HPDE6-E6E7 (cell line): ENCODE measurements around the gene SUB1.
"Not testable (repeated sequence)": the region's sequence is repeated elsewhere in the genome, so short reads cannot be mapped to it uniquely, and the experiment has no call there.

Experiments
- DNase-seq: peaks from one replicate; pipeline ENCODE4 v3.0.0; 2011; ENCODE audit warnings: missing footprints; ENCODE audit errors: extremely low spot score

SUB1 gene

DNA sequence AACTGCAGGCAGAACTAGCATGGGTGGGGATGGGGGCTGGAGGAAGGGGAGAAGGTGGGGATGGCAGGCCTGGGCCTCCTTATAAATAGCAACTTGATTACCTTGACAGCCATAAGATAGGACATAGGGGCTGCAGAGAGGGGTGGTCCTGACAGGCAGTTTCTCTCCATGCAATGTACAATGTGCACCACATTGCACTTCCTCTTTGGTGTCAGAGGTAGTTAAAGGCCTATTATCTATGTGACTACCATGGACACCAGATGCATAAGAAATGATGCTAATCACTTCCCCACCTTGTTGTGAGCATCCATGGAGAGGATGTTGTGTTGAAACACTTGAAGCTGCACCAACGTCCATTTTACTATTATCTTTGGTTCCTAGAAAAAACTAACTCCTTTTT, 20.2 kb upstream of the SUB1 start:
- no peak for DNase-seq

DNA sequence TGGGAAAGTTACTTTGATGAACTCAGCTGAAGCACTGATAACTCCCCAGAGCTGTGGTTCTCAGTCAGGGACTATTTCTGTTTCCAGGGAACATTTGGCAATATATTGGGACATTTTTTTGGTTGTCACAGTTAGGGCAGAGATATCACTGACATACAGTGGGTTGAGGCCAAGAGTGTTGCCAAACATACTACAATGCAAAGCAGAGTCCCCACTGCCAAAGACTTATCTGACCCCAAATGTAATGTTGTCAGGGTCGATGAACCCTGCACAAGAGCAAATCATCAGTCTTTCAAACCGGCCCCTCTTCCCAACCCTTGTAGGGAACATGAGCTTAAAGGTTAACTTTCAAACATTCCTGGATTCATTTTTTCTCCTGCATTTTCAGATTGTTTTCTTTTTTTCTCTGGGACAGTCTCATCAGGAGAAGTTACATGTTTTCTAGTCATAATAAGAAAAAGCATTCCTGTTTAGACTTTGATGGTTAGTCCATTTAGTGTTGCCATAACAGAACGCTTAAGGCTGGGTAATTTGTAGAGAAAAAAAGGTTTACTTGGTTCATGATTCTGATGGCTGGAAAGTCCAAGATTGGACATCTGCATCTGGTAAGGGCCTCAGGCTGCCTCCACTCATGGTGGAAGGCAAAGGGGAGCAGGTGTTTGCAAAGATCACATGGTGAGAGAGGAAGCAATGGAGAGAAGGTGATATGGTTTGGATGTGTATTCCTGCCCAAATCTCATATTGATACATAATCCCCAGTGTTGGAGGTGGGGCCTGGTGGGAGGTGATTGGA, 18.8 kb upstream of the SUB1 start:
- no peak for DNase-seq

GRCh38 chr5:32571128-32571527, 14.2 kb upstream of the SUB1 start:
- DNase-seq = no peak

DNA sequence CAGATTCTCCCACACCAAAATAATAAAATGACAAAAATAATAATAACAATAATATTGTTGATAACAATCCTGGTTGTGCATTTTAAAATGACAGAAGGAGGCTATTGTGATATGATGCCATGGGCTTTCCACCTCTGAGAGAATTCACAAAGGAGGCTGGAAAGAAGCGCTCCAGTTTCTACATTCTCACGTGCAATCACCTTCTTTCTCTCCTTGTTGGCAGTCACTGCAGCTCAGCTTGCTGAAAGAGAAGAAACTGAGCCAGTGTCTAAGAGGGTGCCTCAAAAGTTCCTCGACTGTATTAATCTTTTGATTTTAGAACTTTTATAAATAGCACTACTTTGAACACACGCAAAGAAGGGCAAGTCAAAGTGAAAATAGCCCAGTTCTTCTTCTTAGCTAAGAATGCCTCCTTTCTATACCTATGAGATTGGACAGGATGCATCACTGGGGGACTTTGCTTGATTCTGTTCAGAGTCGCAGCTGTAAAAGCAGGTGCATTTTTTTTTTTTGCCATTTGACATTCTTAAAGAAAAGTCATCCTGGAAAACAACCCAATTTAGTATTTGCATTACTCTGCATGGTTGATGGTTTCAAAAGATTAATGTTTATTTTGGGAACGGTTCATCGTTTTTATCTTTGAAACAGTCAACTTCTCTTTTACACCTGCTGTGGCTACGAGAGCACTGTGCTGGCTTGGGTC, 12.4 kb upstream of the SUB1 start:
- DNase-seq = no peak

DNA sequence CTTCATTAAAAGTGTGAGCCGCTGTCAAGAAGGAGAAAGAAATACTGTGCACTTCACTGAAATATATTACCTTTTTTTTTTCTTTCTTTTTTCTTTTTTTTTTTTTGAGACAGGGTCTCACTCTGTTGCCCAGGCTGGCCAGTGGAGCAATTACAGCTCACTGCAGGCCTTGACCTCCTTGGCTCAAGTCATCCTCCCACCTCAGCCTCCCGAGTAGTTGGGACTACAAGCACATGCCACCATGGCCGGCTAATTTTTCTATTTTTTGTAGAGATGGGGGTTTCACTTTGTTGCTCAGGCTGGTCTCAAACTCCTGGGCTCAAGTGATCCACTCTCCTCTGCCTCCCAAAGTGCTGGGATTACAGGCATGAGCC, 11.9 kb upstream of the SUB1 start:
- DNase-seq = not testable (repeated sequence)

DNA sequence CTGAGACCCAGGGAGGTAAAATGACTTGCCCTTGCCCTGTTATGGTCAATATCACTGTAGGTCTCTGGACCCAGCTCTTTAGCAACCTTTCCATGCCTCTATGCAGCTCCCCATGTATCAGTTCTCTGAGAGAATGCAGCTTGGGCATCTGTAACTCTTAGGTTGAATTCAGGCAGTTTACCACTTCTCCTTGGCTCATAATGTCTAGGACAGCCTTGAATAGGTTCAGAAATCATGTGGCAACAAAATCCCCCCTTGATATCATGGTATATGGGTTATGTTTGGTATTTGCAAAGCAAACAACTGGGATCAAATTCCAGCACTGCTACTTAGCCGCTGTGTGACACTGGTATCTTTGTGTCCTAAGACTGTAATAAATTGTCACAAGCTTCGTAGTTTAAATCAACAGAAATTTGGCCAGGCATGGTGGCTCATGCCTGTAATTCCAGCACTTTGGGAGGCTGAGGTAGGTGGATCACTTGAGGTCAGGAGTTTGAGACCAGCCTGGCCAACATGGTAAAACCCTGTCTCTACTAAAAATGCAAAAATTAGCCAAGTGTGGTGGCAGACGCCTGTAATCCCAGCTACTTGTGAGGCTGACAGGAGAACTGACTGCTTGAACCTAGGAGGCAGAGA, 10.7 kb upstream of the SUB1 start:
- no peak for DNase-seq

GRCh38 chr5:32578363-32578762, 7.0 kb upstream of the SUB1 start:
- no peak for DNase-seq

DNA sequence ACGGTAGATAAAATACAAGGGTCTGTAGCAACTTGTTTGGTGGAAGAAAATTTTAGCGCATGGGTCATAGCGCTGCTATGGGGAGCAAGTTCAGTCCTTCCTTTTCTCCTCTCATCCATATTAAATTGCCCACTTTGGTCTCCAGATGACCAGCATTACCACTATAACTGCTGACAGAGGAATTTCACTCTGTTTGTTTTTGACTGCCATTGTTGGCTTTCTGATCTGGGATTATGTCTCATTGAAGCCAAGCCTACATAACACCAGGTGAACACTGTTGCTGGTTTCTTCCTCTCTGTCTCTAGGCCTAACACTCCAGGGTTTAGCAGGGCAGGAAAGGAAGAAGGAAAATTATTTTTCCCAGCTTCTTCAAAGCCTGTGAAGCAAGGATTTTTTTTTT, 6.6 kb upstream of the SUB1 start:
- DNase-seq = no peak

GRCh38 chr5:32581010-32581785, 4.2 kb upstream of the SUB1 start:
- DNase-seq = no peak

DNA sequence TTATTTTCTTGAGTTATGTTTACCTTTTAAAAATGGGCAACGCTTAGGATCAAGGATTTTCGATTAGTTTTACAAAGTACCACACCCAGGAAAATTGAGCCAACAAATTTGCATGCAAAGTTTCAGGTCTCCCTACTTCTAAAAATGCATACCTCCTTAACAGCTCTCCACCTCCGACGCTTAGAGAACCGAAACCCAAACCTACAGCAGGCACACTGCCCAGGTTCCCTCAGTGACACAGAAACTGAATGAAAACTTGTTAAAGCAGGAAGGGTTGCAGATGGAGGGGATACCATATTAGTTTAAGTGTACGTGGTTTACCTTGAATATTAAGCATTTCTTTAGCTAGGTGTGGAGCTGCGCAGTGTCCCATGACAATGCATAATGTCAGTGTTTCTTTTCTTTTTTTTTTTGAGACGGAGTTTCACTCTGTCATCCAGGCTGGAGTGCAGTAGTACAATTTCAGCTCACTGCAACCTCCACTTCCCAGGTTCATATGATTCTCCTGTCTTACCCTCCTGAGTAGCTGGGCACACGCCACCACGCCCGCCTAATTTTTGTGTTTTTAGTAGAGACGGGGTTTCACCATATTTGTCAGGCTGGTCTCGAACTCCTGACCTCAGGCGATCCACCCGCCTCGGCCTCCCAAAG, 1.6 kb upstream of the SUB1 start:
- no peak for DNase-seq

- no peak for DNase-seq
Measured at GRCh38 chr5:32584646-32585045, 711 bp upstream of the SUB1 start.

- DNase-seq = no peak
Measured at GRCh38 chr5:32585122-32585445, 273 bp upstream of the SUB1 start.

DNA sequence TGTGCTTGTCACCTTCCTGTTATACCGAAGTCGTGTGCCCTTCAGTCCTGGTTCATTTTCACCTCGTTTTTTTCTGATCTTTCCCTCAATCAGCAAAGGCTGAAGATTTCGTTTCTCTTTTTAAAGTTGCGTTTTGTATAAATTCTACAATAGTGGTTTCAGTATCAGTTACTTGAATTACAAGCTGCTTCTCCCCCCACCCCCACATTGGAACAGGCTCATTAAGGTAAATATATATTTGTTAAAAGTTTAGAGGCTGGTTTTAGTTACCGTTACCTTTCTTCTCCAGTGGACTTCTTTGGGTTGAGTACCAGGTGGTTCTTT, 881 bp downstream of the SUB1 start:
- DNase-seq = no peak

GRCh38 chr5:32587067-32587551, 1.8 kb downstream of the SUB1 start:
- DNase-seq = no peak

DNA sequence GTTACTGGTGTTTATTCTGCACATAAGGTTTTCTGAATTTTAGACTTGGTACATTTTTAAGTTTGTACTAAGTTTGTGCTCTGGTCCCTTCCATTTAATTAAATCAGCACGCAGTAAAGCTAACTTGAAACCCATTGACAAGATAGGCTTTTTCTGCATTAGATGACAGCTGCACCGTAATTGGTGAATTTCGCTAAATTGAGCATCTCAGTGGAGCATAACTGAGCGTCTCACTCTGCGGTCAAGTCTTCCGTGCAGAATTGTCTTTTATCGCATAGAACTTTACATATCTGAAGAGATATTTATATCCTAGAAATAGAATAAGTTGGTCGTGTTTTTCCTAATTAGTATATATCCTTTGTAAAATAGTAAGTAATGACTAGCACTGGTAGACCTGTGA, 4.1 kb downstream of the SUB1 start:
- no peak for DNase-seq

DNA sequence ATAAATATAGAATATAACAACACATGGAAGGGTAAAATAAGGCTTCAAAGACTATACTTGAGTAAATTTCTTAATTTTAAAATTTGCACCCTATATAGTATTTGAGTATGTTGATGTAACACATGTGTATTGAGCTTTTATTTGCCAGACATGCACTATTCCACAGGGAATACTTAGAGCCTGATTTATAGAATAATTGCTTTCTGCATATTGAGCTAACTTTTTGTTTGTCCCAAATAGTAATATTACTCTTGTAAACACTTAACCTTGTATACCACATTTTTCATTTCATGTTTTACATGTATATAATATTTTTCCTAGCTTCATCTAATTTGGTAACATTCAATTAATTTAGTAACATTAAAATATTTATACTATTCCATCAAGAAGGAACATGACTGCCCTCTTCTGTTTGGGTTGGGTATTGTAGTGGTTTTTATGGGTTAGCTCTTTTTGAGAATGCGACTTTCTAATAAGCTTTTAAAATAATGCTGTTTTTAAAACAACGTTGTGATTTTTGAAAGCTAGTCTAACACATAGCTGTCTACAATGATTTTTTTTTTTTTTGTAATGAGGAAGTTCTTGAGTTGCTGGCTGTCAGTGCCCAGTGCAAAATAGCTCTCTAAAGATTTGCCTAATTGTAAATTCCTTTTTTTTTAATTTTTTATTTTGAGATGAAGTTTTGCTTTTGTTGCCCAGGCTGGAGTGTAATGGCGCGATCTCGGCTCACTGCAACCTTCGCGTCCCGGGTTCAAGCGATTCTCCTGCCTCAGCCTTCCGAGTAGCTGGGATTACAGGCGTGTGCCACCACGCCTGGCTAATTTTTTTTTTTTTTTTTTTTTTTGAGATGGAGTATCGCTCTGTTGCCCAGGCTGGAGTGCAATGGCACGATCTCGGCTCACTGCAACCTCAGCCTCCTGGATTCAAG, 4.8 kb downstream of the SUB1 start:
- DNase-seq = no peak

DNA sequence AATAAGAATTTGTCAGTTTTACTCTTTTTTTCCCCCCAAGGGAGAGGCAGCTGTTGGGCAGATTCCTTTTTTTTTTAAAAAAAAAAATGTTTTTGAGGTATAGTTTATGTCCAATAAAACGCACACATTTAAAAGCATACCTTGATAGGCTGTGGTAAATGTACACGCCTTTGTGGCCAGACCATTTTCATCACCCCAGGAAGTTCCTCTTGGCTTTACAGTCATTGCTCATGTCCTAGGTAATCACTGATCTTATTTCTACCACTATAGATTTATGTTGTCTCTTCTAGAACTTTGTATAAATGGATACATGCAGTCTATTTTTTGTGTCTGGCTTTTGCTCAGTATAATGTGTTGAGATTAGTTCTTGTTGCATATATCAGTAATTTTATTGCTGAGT, 9.8 kb downstream of the SUB1 start:
- no peak for DNase-seq

DNA sequence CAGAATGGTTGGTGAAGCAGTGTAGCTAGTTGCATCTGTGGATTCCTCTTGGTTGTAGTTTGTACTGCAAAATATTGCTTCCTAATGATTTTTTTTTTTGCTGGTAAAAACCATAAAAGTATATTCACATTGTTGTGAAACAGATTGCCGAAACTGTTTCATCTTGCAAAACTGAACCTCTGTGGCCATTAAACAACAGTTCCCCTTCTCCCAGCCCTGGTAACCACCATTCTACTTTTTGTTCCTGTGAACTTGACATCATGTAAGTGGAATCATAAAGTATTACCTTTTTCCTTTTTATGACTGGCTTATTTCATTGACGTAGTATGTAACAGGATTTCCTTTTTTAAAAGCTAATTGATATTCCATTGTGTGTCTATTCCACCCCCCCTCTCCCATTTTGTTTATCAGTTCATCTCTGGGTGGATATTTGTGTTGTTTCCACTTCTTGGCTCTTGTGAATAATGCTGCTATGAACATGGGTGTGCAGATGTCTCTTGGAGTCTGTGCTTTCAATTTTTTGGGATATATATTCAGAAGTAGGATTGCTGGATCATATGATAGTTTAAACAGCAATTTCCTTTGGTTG, 11.8 kb downstream of the SUB1 start:
- DNase-seq = no peak

GRCh38 chr5:32598260-32598937, 13.0 kb downstream of the SUB1 start:
- no peak for DNase-seq
